ENCODE data around the gene GPC5. TPM values are rescaled to one million over a fixed set of nuclear protein-coding genes. Genes with fewer than 3 reads are reported as not detected.

The GPC5 gene
- total RNA-seq, 2 experiments from 2014 or later, result 0.14 TPM; not detected in 1

DNA sequence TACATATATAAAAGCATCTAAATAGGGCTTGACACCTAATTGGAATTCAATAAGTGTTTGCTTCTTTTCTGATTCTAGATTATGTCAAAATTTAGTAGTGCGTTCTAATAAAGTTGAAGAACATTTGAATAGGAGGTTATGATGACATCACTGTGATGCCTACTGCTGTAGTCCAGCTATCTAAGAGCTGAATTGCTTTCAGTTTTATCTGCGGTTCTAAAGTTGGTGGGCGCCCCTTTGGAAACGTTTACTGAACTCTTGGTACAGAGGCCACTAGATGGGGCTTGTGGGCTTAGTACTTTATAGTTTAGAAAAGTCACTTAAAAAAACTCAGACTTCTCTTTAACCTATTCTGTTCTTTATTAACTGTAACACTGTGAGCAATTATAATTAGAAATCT is 776.9 kb downstream of the GPC5 start:
- Mint-ChIP-seq H3K27me3 (no peaks in the 10 kb centered on the region), H3K4me1 (no peaks in the 10 kb centered on the region), H3K27ac (no peak overlapping the region), H3K9me3 (no peaks in the 10 kb centered on the region), H3K36me3 (no peaks in the 10 kb centered on the region), H3K4me3 (no peak overlapping the region)
- DNase-seq, result no peak
- POLR2A ChIA-PET, result no interaction called here
- no peak for ATAC-seq (ENCODE audit: low read depth)

DNA sequence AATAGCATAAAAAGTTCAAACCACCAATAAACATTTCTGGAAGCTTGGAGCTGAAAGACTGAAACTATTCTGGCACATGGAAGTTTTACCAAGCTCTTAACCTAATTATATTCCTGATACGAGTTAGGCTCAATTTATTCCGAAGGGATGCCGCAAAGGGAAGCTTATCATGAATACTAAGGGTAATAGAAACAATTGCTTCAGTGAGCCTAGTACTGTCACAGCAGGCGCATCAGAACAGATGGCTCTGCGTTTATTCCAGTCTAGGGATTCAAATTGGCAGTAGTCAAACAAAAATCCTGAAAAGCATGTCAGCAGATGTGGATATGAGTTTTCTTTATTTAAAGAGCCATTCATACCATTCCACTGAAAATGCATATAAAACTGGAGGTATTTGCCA is 779.5 kb downstream of the GPC5 start:
- H3K9me3 Mint-ChIP-seq, result no peaks in the 10 kb centered on the region
- H3K27me3 Mint-ChIP-seq, result no peaks in the 10 kb centered on the region
- no peak overlapping the region for H3K4me3 Mint-ChIP-seq
- ATAC-seq (ENCODE audit: low read depth), result no peak
- H3K4me1 Mint-ChIP-seq, result no peaks in the 10 kb centered on the region
- H3K36me3 Mint-ChIP-seq, result no peaks in the 10 kb centered on the region
- no peak for DNase-seq
- POLR2A ChIA-PET, result no interaction called here
- no peak overlapping the region for H3K27ac Mint-ChIP-seq

DNA sequence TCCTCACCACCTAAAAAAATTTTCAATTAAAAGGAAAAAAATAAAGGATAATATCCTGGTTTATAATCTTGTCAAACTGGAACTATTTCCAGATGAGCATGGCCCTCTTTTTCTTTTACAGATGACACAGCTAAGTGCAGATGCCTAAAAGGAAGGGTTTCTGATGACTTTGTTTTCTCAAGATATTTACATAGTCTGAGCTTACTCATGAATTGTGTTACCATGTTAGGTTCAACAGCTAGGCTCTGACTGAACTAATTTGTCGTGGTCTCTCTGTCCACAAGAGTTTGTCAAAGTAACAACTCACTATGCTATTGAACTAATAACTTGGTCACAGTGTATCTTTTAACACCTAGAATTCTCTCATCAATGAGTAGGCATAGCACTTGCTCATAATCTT is 780.8 kb downstream of the GPC5 start:
- Mint-ChIP-seq H3K27ac (no peak overlapping the region), H3K27me3 (no peaks in the 10 kb centered on the region), H3K36me3 (no peaks in the 10 kb centered on the region), H3K4me3 (no peak overlapping the region), H3K4me1 (no peaks in the 10 kb centered on the region), H3K9me3 (no peaks in the 10 kb centered on the region)
- ATAC-seq (ENCODE audit: low read depth), result no peak
- DNase-seq, result no peak
- POLR2A ChIA-PET, result no interaction called here

DNA sequence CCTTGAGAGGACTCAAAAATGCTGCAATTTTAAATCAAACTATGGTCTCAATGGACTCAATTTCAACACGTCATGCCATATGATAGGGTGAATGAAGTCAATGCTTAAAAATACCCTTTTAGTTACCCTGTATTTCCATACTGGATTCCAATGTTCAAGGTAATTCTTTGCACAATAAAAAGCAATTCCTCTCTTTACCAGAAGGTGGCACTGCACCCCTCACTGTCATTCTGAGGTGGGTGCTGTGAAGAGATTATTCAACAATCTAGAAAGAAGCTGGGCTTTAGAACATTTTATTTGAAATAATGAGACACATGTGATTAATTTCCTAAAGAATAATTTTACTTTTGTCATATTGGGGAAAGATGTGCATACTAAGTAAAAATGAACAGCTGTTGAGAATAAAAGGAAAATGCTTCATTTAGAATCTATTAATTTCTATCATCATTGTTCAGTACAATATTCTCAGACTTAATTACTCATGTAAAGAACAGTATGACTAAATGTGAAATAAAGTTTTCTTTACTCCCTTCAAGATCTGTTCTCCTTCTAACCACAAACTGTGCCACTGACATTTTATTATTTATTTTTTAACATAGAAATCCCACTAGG is 789.1 kb downstream of the GPC5 start:
- no peak for DNase-seq
- H3K27me3 Mint-ChIP-seq, result no peaks in the 10 kb centered on the region
- ATAC-seq (ENCODE audit: low read depth), result no peak
- POLR2A ChIA-PET, result no interaction called here
- no peaks in the 10 kb centered on the region for H3K9me3 Mint-ChIP-seq
- H3K27ac Mint-ChIP-seq, result no peak overlapping the region
- no peaks in the 10 kb centered on the region for H3K4me1 Mint-ChIP-seq
- no peaks in the 10 kb centered on the region for H3K36me3 Mint-ChIP-seq
- no peak overlapping the region for H3K4me3 Mint-ChIP-seq

DNA sequence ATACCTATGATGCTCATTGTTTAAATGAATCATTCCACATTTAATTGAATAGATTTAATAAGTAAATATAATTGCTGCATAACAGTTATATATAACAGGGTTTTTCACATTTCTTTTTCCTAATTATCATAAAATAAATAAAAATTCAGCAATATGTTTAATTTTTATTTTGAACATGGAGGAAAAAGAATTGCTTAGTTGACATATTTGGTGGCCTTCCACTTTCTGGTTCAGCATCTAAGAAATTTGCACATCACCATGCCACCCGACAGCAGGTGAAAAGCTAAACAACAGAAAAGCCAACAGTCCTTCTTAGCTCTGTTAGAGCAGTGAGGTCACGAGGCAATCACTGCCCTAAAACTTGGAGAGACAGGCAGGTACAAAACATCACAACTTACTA is 790.2 kb downstream of the GPC5 start:
- ATAC-seq (ENCODE audit: low read depth) (no peak), DNase-seq (no peak)
- Mint-ChIP-seq H3K9me3 (no peaks in the 10 kb centered on the region), H3K4me3 (no peak overlapping the region), H3K4me1 (no peaks in the 10 kb centered on the region), H3K27me3 (no peaks in the 10 kb centered on the region), H3K27ac (no peak overlapping the region), H3K36me3 (no peaks in the 10 kb centered on the region)
- POLR2A ChIA-PET, result no interaction called here

DNA sequence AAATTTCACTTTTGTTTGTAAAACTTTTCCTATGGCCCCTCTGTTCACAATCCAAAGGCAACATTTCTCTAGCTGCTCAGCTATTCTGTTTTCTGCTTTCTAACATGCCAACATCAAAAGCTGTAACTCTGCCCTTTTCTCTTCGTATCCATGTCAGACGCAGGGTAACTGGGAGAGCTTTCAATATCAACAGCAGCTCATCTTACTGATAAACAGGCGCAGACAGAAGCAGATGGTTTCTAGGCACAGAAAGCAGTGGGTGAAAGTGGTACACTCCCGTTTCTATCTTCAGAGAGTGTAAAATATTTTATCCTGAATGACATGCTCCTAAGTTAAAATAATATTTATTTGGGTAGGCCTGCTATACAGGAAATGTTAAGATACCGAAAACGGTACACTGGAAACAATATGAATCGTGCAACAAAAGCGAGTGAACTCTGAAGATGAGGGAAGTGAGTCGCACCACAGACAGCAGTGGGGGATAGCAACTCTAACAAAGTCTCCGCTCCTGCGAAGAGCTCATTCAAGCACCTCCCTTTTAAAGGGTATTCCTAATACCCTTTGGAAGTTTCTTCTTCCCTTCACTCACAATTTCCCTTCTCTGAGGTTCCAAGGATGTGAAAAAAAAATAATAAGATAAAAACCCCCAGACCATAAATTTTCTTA is 798.3 kb downstream of the GPC5 start:
- DNase-seq (no peak), ATAC-seq (ENCODE audit: low read depth) (no peak)
- Mint-ChIP-seq H3K27ac (no peak overlapping the region), H3K4me3 (no peak overlapping the region), H3K9me3 (no peaks in the 10 kb centered on the region), H3K27me3 (no peaks in the 10 kb centered on the region), H3K4me1 (no peaks in the 10 kb centered on the region), H3K36me3 (no peaks in the 10 kb centered on the region)
- POLR2A ChIA-PET, result no interaction called here

DNA sequence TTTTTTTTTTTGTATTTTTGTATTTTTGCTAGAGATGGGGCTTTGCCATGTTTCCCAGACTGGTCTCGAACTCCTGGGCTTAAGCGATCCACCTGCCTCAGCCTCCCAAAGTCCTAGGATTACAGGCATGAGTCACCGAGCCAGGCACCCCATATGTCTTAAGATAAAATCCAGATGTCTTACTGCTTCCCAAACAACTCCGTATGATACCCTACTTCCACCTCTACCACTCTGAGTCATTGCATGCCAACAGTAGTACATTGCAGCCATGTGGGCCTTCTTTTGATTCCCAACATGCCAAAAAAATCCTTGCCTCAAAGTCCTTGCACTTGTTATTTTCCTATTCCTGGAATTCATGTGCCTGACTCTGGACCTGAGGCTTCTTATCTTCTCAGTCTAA is 799.2 kb downstream of the GPC5 start:
- H3K36me3 Mint-ChIP-seq, result no peaks in the 10 kb centered on the region
- no peaks in the 10 kb centered on the region for H3K27me3 Mint-ChIP-seq
- no peak overlapping the region for H3K27ac Mint-ChIP-seq
- no peak overlapping the region for H3K4me3 Mint-ChIP-seq
- no peaks in the 10 kb centered on the region for H3K9me3 Mint-ChIP-seq
- ATAC-seq (ENCODE audit: low read depth) (no peak), DNase-seq (no peak)
- H3K4me1 Mint-ChIP-seq, result no peaks in the 10 kb centered on the region
- POLR2A ChIA-PET, result no interaction called here

DNA sequence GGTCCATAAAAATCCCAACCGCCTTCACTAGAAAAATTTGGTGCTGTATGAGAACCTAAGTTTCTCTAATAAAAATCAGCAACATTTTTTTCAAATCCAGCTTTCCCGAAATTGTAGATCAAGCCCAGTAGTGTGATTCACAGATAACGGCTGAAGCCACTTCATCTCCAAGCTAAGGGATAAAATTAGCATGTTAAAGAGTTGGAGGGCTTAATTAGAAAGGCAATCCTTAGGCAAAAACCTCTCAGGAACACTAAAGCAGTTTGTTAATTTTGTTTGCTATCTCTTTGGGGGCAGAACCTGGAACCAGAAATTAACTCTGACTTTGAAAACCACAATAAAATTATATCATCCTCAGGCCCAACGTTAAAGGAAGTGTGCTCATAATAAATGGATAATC is 820.2 kb downstream of the GPC5 start:
- H3K27ac Mint-ChIP-seq, result no peak overlapping the region
- no peak for DNase-seq
- ATAC-seq (ENCODE audit: low read depth), result no peak
- H3K9me3 Mint-ChIP-seq, result no peaks in the 10 kb centered on the region
- no peaks in the 10 kb centered on the region for H3K4me1 Mint-ChIP-seq
- POLR2A ChIA-PET, result no interaction called here
- H3K36me3 Mint-ChIP-seq, result no peaks in the 10 kb centered on the region
- no peaks in the 10 kb centered on the region for H3K27me3 Mint-ChIP-seq
- no peak overlapping the region for H3K4me3 Mint-ChIP-seq

DNA sequence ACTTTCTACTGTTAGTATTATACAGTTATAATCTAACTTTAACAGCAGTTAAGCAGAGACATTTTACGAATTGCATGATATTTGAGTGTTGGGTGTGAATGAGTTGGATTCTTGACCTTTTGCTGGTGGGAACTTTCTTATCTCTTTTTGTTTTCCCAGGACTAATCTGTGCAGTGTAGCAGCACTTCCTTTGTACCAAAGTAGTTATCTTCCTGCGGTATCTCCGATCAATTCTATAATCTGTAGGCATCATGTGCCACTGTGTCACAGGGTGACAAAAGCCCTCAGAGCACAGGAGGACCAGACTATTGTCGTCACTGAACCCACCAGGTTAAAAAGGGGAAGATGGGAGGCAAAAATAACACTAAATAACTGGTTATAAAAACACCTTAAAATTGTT is 823.5 kb downstream of the GPC5 start:
- no peak for ATAC-seq (ENCODE audit: low read depth)
- Mint-ChIP-seq H3K27ac (no peak overlapping the region), H3K4me1 (no peaks in the 10 kb centered on the region), H3K36me3 (no peaks in the 10 kb centered on the region), H3K9me3 (no peaks in the 10 kb centered on the region), H3K4me3 (no peak overlapping the region), H3K27me3 (no peaks in the 10 kb centered on the region)
- DNase-seq, result no peak
- POLR2A ChIA-PET, result no interaction called here

DNA sequence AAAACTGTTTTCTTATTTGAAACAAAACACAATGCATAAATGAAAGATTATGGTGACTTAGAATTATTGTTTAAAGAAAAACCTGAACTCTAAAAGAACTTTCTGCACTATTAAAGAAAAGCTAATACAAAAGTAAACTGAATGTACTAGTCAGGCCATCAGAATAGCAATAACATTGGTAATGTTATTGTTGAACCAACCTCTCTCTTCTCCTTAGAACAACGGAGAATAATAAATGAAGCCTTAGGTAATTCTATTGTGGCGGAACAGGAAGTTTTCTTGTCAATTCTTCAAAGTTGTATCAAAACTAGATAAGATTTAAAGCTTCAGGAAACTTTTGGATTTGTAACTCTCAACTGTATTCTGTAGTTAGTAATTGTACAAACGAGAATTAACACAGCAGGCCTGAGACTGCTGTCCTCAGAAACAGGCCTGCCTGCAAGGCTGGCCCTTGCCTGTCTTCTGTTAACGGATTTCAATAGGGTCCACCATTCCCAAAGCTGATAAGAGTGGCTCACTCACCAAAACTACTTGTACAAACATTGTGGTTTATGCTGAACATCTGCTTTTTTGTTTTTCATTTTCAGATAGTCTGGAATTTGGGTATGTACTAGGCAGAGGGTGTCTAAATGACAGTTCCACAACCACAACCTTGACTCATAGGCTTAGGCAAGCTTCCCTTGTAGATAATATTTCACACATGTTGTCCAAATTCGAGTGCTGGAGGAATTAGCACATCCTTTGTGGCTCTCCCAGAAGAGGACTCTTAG is 825.8 kb downstream of the GPC5 start:
- no peaks in the 10 kb centered on the region for H3K36me3 Mint-ChIP-seq
- no peak for ATAC-seq (ENCODE audit: low read depth)
- POLR2A ChIA-PET, result no interaction called here
- no peak overlapping the region for H3K4me3 Mint-ChIP-seq
- no peaks in the 10 kb centered on the region for H3K27me3 Mint-ChIP-seq
- DNase-seq, result no peak
- no peaks in the 10 kb centered on the region for H3K4me1 Mint-ChIP-seq
- H3K9me3 Mint-ChIP-seq, result no peaks in the 10 kb centered on the region
- no peak overlapping the region for H3K27ac Mint-ChIP-seq

DNA sequence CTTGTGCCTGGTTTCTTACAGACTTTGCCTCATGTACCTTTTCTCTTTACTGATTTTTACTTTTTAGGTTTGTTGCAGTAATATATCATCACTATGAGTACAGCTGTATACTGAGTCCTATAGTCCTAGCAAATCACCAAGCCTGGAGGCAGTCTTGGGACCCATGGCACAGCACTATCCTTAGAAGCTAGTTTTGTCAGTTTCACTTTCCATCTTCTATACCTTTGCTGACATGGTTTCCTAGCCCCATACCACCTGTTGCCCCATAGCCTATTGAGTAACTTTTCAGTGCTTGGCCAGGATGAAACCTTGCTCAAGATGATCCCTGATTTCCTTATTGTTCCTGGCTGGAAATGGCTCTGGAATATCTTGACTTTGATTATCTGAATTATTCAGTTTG is 826.4 kb downstream of the GPC5 start:
- Mint-ChIP-seq H3K27me3 (no peaks in the 10 kb centered on the region), H3K4me3 (no peak overlapping the region), H3K36me3 (no peaks in the 10 kb centered on the region), H3K4me1 (no peaks in the 10 kb centered on the region), H3K27ac (no peak overlapping the region), H3K9me3 (no peaks in the 10 kb centered on the region)
- ATAC-seq (ENCODE audit: low read depth) (no peak), DNase-seq (no peak)
- POLR2A ChIA-PET, result no interaction called here

DNA sequence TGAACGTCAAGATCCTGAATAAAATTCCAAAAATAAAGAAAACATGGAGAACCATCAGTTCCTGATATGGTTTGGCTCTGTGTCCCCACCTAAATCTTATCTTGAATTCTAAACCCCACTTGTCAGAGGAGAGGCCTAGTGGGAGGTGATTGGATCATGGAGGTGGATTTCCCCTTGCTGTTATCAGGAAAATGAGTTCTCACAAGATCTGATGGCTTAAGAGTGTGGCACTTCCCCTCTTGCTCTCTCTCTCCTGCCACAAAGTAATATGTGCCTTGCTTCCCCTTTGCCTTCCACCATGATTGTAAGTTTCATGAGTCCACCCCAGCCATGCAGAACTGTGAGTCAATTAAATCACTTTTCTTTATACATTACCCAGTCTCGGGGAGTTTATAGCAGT is 827.4 kb downstream of the GPC5 start:
- no peaks in the 10 kb centered on the region for H3K27me3 Mint-ChIP-seq
- POLR2A ChIA-PET, result no interaction called here
- no peak overlapping the region for H3K4me3 Mint-ChIP-seq
- no peak for ATAC-seq (ENCODE audit: low read depth)
- DNase-seq, result no peak
- H3K9me3 Mint-ChIP-seq, result no peaks in the 10 kb centered on the region
- no peaks in the 10 kb centered on the region for H3K36me3 Mint-ChIP-seq
- H3K4me1 Mint-ChIP-seq, result no peaks in the 10 kb centered on the region
- H3K27ac Mint-ChIP-seq, result no peak overlapping the region

DNA sequence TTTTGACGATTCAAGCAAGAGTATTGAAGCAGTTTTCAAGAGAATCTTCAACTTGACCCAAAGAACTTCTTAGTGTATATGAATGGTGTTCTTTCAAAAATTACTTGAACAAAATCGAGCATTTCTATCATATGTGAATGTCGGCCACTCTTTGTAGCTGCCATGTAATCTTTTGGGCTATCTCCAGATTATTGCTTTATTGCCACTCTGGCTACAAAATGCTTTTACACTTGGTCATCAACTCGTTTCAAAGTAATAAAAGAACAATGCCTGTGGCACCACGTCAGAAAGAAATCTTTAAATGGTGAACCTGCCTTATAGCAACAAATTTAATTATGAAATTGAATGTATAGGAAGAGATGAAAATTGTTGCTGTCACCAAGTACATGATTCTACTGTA is 834.5 kb downstream of the GPC5 start:
- no peak overlapping the region for H3K4me3 Mint-ChIP-seq
- POLR2A ChIA-PET, result no interaction called here
- no peak overlapping the region for H3K27ac Mint-ChIP-seq
- no peak for ATAC-seq (ENCODE audit: low read depth)
- H3K4me1 Mint-ChIP-seq, result no peaks in the 10 kb centered on the region
- no peaks in the 10 kb centered on the region for H3K36me3 Mint-ChIP-seq
- H3K9me3 Mint-ChIP-seq, result no peaks in the 10 kb centered on the region
- no peak for DNase-seq
- H3K27me3 Mint-ChIP-seq, result no peaks in the 10 kb centered on the region

DNA sequence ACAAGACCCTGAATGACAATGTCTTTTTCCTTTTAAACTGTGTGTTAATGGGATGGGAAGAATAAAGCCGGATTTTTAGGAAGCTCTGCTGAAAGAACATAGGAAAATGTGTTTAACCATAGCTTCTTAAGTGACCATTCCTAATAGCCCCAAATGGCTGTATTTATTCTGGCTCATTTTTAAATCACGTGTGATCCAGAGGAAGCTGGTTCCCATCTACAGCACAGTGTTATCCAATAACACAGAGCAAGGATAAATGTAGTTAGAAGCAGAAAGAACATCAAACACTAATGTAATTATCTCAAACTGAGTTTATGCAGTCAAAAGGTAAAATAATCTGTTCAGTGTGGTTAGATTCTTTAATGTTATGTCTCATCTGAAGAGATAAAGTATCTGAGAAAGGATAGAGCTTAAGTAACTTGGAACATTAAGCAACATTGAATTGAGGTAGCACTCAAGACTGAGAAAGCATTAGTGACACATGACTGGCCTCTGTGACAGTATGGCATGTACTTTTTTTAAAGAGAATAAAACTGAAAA is 853.3 kb downstream of the GPC5 start:
- no peak overlapping the region for H3K27ac Mint-ChIP-seq
- no peak for DNase-seq
- ATAC-seq (ENCODE audit: low read depth), result no peak
- no peaks in the 10 kb centered on the region for H3K36me3 Mint-ChIP-seq
- no peaks in the 10 kb centered on the region for H3K9me3 Mint-ChIP-seq
- no peak overlapping the region for H3K4me3 Mint-ChIP-seq
- no peaks in the 10 kb centered on the region for H3K4me1 Mint-ChIP-seq
- H3K27me3 Mint-ChIP-seq, result no peaks in the 10 kb centered on the region
- POLR2A ChIA-PET, result no interaction called here
